GM23338 (cell line): ENCODE results near the gene FRMD1. TPM values are rescaled to one million over a fixed set of nuclear protein-coding genes. Genes with fewer than 3 reads are reported as not detected.

ENCODE experiments used
- ATAC-seq: fragments of 200-7000 bp; cut with Tn5 transposase; 3 replicates; pipeline ENCODE4 v1.9.1; 2020
- DNase-seq: peaks from one replicate; pipeline ENCODE4 v3.0.0-alpha.2; 2015; ENCODE audit warnings: low spot score
- H2AFZ ChIP-seq: fragments of 200-600 bp; sonication (generic); 2 replicates; pipeline ENCODE4 v1.8.0; 2016; ENCODE audit warnings: antibody characterized with exemption, mild to moderate bottlenecking, moderate library complexity
- H3F3A ChIP-seq: fragments of 200-600 bp; sonication (generic); replicated peaks from 2 replicates; pipeline ENCODE4 v1.8.0; 2017; ENCODE audit warnings: antibody characterized with exemption, mixed run types, low read depth
- H3K27ac ChIP-seq: fragments of 200-600 bp; sonication (generic); 2 replicates; pipeline ENCODE4 v1.6.1; 2016; ENCODE audit warnings: low read depth
- H3K27me3 ChIP-seq: fragments of 200-600 bp; sonication (generic); 2 replicates; pipeline ENCODE4 v1.8.0; 2016; ENCODE audit warnings: mild to moderate bottlenecking, mixed run types, moderate library complexity; ENCODE audit not compliant: insufficient read depth
- H3K36me3 ChIP-seq: fragments of 200-600 bp; sonication (generic); 2 replicates; pipeline ENCODE4 v1.8.0; 2016; ENCODE audit warnings: mild to moderate bottlenecking; ENCODE audit not compliant: insufficient read depth
- H3K4me1 ChIP-seq: fragments of 200-600 bp; sonication (generic); 2 replicates; pipeline ENCODE4 v1.8.0; 2016; ENCODE audit warnings: mild to moderate bottlenecking, moderate library complexity; ENCODE audit not compliant: insufficient read depth
- H3K4me2 ChIP-seq: fragments of 200-600 bp; sonication (generic); 2 replicates; pipeline ENCODE4 v1.7.1; 2017; ENCODE audit warnings: mixed run types
- H3K4me3 ChIP-seq: fragments of 200-600 bp; sonication (generic); 2 replicates; pipeline ENCODE4 v1.6.1; 2016; ENCODE audit warnings: mixed run types
- H3K79me2 ChIP-seq: fragments of 200-600 bp; sonication (generic); replicated peaks from 2 replicates; pipeline ENCODE4 v1.8.0; 2017; ENCODE audit warnings: mild to moderate bottlenecking; ENCODE audit not compliant: insufficient read depth
- H3K9me2 ChIP-seq: fragments of 200-600 bp; sonication (generic); 2 replicates; pipeline ENCODE4 v1.8.0; 2017; ENCODE audit not compliant: insufficient read depth
- H4K20me1 ChIP-seq: fragments of 200-600 bp; sonication (generic); replicated peaks from 2 replicates; pipeline ENCODE4 v1.8.0; 2017; ENCODE audit warnings: mild to moderate bottlenecking; ENCODE audit not compliant: insufficient read depth
- H3K27ac Mint-ChIP-seq: 2 replicates; pipeline ENCODE4 v1.8.0; 2020; ENCODE audit warnings: inconsistent platforms, mild to moderate bottlenecking, moderate library complexity, mixed read lengths
- H3K27me3 Mint-ChIP-seq: 3 replicates; pipeline ENCODE4 v1.8.0; 2022; ENCODE audit warnings: low read depth, mild to moderate bottlenecking, moderate library complexity, mixed read lengths, inconsistent platforms; ENCODE audit not compliant: insufficient read depth, poor library complexity
- H3K36me3 Mint-ChIP-seq: 3 replicates; pipeline ENCODE4 v1.8.0; 2021; ENCODE audit warnings: low read depth, mild to moderate bottlenecking, inconsistent platforms, moderate library complexity, mixed read lengths
- H3K4me1 Mint-ChIP-seq: 3 replicates; pipeline ENCODE4 v1.8.0; 2020; ENCODE audit warnings: mild to moderate bottlenecking, inconsistent platforms, mixed read lengths
- H3K4me3 Mint-ChIP-seq: 3 replicates; pipeline ENCODE4 v1.8.0; 2021; ENCODE audit warnings: moderate library complexity, mild to moderate bottlenecking, inconsistent platforms, mixed read lengths
- H3K9me3 Mint-ChIP-seq: 3 replicates; pipeline ENCODE4 v1.8.0; 2020; ENCODE audit warnings: moderate library complexity, mild to moderate bottlenecking, inconsistent platforms, mixed read lengths
- CREB1 ChIP-seq: fragments of 250-450 bp; sonication (Bioruptor Pico); IDR thresholded peaks from 2 replicates; pipeline ENCODE4 v1.5.0; 2020; ENCODE audit warnings: low read depth, mild to moderate bottlenecking, moderate library complexity
- EZH2 ChIP-seq: fragments of 200-600 bp; sonication (generic); IDR thresholded peaks from one replicate; pipeline ENCODE4 v1.8.0; 2017; ENCODE audit warnings: antibody characterized with exemption, mild to moderate bottlenecking, low read depth; ENCODE audit not compliant: unreplicated experiment
- EZH2phosphoT487 ChIP-seq: fragments of 200-600 bp; sonication (generic); IDR thresholded peaks from one replicate; pipeline ENCODE4 v1.8.1; 2018; ENCODE audit warnings: antibody characterized with exemption; ENCODE audit not compliant: unreplicated experiment
- JUNB ChIP-seq: IDR thresholded peaks from one replicate; pipeline ENCODE4 v1.6.1; 2016; ENCODE audit warnings: antibody characterized with exemption; ENCODE audit not compliant: unreplicated experiment
- NANOG ChIP-seq: IDR thresholded peaks from 2 replicates; pipeline ENCODE4 v1.6.1; 2016; ENCODE audit warnings: antibody characterized with exemption, borderline replicate concordance
- POLR2AphosphoS5 ChIP-seq: IDR thresholded peaks from 2 replicates; pipeline ENCODE4 v1.6.1; 2016; ENCODE audit warnings: antibody characterized with exemption, low read depth
- STAT1 ChIP-seq: IDR thresholded peaks from one replicate; pipeline ENCODE4 v1.6.1; 2016; ENCODE audit warnings: antibody characterized with exemption; ENCODE audit not compliant: unreplicated experiment
- ZNF331 ChIP-seq: fragments of 250-450 bp; sonication (Bioruptor Pico); IDR thresholded peaks from 2 replicates; pipeline ENCODE4 v1.5.0; 2020; ENCODE audit warnings: low read depth, mild to moderate bottlenecking, moderate library complexity
- polyA plus RNA-seq: library from polyadenylated mRNA; unstranded; fragments of >200 nt; fragmentation: Nextera tagmentation; extraction: Ambion mirVana; gene quantifications from 2 replicates; pipeline ENCODE4 v1.2.1, GENCODE V29; 2016
- total RNA-seq: library from RNA; depleted of rRNA; stranded (reverse); fragments of >200 nt; shearing (Covaris generic); gene quantifications from 2 replicates; pipeline ENCODE4 v1.2.3, GENCODE V29; 2014
- TF ChIP-seq, protein P1 (sequence below): IDR thresholded peaks from 2 replicates; pipeline ENCODE4 v1.6.1; 2016; ENCODE audit warnings: antibody characterized with exemption
- TF ChIP-seq, protein P2 (sequence below), 2 experiments: fragments of 200-600 bp in 1 of 2; sonication (generic) in 1 of 2; conservative IDR thresholded peaks; 2 replicates each; pipeline versions ENCODE4 v1.5.1 to v1.6.1; 2016 to 2017; ENCODE audit warnings: antibody characterized with exemption in 2 of 2, low read depth in 2 of 2, mild to moderate bottlenecking in 2 of 2, moderate library complexity in 1 of 2
- TF ChIP-seq, protein P3 (sequence below): fragments of 250-450 bp; sonication (Bioruptor Pico); IDR thresholded peaks from 2 replicates; pipeline ENCODE4 v1.5.0; 2020; ENCODE audit warnings: mild to moderate bottlenecking, moderate library complexity
- TF ChIP-seq, protein P4 (sequence below): IDR thresholded peaks from one replicate; pipeline ENCODE4 v1.6.1; 2018; ENCODE audit warnings: antibody characterized with exemption; ENCODE audit not compliant: unreplicated experiment

The FRMD1 gene
- total and polyA plus RNA-seq, 2 experiments from 2014 or later, result 1.0 to 2.0 TPM

DNA sequence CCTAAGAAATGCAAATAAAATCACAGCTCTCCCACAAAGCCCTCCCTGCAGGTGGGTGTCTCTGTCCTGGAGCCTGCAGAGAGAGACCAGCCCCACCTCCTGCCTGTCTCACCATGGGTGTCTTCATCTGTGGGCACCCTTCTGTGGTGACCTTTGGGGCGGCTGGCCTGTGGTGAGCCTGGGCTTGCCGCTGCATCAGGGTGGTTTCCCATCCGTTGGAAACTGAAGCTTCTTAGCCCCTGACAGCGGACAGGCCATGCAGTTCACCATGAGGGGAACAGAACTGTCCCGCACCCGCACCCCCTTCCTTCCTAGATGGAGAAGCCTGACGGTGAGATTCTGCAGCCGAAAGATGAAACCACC lies 42.3 kb upstream of the FRMD1 start:
- Mint-ChIP-seq H3K4me1 (peaks cover 16% of the 10 kb centered on the region; the same call in 2 of the 3 replicates), H3K9me3 (peaks cover 4% of the 10 kb centered on the region; the same call in 2 of the 3 replicates), H3K27ac (no peak overlapping the region), H3K36me3 (peaks cover 2% of the 10 kb centered on the region; the same call in 1 of the 3 replicates), H3K4me3 (no peak overlapping the region), H3K27me3 (peaks cover 4% of the 10 kb centered on the region)
- no peaks in the 10 kb centered on the region for H3F3A ChIP-seq
- ATAC-seq (no peak), DNase-seq (no peak)
- no peak overlapping the region for H2AFZ ChIP-seq
- no peaks in the 10 kb centered on the region for H3K36me3 ChIP-seq
- H3K9me2 ChIP-seq, result peaks cover 7% of the 10 kb centered on the region
- H3K79me2 ChIP-seq, result no peaks in the 10 kb centered on the region
- no peak overlapping the region for H3K27ac ChIP-seq
- H3K4me2 ChIP-seq, result no peak overlapping the region
- TF ChIP-seq NANOG (no peak), JUNB (no peak), ZNF331 (CRISPR knock-in tag) (no peak), EZH2phosphoT487 (no peak), STAT1 (no peak), EZH2 (no peak), POLR2AphosphoS5 (no peak), CREB1 (CRISPR knock-in tag) (no peak)
- TF ChIP-seq, protein P1, sequence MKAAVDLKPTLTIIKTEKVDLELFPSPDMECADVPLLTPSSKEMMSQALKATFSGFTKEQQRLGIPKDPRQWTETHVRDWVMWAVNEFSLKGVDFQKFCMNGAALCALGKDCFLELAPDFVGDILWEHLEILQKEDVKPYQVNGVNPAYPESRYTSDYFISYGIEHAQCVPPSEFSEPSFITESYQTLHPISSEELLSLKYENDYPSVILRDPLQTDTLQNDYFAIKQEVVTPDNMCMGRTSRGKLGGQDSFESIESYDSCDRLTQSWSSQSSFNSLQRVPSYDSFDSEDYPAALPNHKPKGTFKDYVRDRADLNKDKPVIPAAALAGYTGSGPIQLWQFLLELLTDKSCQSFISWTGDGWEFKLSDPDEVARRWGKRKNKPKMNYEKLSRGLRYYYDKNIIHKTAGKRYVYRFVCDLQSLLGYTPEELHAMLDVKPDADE, result no peak
- TF ChIP-seq, protein P2, sequence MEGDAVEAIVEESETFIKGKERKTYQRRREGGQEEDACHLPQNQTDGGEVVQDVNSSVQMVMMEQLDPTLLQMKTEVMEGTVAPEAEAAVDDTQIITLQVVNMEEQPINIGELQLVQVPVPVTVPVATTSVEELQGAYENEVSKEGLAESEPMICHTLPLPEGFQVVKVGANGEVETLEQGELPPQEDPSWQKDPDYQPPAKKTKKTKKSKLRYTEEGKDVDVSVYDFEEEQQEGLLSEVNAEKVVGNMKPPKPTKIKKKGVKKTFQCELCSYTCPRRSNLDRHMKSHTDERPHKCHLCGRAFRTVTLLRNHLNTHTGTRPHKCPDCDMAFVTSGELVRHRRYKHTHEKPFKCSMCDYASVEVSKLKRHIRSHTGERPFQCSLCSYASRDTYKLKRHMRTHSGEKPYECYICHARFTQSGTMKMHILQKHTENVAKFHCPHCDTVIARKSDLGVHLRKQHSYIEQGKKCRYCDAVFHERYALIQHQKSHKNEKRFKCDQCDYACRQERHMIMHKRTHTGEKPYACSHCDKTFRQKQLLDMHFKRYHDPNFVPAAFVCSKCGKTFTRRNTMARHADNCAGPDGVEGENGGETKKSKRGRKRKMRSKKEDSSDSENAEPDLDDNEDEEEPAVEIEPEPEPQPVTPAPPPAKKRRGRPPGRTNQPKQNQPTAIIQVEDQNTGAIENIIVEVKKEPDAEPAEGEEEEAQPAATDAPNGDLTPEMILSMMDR (conservative IDR thresholded peaks at IDR 0.05; ENCODE audit: low read depth in 2 of 2), result no peak
- TF ChIP-seq, protein P3, sequence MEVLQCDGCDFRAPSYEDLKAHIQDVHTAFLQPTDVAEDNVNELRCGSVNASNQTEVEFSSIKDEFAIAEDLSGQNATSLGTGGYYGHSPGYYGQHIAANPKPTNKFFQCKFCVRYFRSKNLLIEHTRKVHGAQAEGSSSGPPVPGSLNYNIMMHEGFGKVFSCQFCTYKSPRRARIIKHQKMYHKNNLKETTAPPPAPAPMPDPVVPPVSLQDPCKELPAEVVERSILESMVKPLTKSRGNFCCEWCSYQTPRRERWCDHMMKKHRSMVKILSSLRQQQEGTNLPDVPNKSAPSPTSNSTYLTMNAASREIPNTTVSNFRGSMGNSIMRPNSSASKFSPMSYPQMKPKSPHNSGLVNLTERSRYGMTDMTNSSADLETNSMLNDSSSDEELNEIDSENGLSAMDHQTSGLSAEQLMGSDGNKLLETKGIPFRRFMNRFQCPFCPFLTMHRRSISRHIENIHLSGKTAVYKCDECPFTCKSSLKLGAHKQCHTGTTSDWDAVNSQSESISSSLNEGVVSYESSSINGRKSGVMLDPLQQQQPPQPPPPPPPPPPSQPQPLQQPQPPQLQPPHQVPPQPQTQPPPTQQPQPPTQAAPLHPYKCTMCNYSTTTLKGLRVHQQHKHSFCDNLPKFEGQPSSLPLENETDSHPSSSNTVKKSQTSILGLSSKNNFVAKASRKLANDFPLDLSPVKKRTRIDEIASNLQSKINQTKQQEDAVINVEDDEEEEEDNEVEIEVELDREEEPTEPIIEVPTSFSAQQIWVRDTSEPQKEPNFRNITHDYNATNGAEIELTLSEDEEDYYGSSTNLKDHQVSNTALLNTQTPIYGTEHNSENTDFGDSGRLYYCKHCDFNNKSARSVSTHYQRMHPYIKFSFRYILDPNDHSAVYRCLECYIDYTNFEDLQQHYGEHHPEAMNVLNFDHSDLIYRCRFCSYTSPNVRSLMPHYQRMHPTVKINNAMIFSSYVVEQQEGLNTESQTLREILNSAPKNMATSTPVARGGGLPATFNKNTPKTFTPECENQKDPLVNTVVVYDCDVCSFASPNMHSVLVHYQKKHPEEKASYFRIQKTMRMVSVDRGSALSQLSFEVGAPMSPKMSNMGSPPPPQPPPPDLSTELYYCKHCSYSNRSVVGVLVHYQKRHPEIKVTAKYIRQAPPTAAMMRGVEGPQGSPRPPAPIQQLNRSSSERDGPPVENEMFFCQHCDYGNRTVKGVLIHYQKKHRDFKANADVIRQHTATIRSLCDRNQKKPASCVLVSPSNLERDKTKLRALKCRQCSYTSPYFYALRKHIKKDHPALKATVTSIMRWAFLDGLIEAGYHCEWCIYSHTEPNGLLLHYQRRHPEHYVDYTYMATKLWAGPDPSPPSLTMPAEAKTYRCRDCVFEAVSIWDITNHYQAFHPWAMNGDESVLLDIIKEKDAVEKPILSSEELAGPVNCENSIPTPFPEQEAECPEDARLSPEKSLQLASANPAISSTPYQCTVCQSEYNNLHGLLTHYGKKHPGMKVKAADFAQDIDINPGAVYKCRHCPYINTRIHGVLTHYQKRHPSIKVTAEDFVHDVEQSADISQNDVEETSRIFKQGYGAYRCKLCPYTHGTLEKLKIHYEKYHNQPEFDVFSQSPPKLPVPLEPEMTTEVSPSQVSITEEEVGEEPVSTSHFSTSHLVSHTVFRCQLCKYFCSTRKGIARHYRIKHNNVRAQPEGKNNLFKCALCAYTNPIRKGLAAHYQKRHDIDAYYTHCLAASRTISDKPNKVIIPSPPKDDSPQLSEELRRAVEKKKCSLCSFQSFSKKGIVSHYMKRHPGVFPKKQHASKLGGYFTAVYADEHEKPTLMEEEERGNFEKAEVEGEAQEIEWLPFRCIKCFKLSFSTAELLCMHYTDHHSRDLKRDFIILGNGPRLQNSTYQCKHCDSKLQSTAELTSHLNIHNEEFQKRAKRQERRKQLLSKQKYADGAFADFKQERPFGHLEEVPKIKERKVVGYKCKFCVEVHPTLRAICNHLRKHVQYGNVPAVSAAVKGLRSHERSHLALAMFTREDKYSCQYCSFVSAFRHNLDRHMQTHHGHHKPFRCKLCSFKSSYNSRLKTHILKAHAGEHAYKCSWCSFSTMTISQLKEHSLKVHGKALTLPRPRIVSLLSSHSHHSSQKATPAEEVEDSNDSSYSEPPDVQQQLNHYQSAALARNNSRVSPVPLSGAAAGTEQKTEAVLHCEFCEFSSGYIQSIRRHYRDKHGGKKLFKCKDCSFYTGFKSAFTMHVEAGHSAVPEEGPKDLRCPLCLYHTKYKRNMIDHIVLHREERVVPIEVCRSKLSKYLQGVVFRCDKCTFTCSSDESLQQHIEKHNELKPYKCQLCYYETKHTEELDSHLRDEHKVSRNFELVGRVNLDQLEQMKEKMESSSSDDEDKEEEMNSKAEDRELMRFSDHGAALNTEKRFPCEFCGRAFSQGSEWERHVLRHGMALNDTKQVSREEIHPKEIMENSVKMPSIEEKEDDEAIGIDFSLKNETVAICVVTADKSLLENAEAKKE, result no peak
- TF ChIP-seq, protein P4, sequence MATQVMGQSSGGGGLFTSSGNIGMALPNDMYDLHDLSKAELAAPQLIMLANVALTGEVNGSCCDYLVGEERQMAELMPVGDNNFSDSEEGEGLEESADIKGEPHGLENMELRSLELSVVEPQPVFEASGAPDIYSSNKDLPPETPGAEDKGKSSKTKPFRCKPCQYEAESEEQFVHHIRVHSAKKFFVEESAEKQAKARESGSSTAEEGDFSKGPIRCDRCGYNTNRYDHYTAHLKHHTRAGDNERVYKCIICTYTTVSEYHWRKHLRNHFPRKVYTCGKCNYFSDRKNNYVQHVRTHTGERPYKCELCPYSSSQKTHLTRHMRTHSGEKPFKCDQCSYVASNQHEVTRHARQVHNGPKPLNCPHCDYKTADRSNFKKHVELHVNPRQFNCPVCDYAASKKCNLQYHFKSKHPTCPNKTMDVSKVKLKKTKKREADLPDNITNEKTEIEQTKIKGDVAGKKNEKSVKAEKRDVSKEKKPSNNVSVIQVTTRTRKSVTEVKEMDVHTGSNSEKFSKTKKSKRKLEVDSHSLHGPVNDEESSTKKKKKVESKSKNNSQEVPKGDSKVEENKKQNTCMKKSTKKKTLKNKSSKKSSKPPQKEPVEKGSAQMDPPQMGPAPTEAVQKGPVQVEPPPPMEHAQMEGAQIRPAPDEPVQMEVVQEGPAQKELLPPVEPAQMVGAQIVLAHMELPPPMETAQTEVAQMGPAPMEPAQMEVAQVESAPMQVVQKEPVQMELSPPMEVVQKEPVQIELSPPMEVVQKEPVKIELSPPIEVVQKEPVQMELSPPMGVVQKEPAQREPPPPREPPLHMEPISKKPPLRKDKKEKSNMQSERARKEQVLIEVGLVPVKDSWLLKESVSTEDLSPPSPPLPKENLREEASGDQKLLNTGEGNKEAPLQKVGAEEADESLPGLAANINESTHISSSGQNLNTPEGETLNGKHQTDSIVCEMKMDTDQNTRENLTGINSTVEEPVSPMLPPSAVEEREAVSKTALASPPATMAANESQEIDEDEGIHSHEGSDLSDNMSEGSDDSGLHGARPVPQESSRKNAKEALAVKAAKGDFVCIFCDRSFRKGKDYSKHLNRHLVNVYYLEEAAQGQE, result no peak
- peaks cover 6% of the 10 kb centered on the region; the same call in 1 of the 2 replicates for H3K4me1 ChIP-seq
- no peaks in the 10 kb centered on the region for H3K27me3 ChIP-seq
- H4K20me1 ChIP-seq, result no peaks in the 10 kb centered on the region
- no peak overlapping the region for H3K4me3 ChIP-seq
